Omental fat pad (tissue), 4 donors: ENCODE data around the gene AKIP1. TPM values are rescaled to one million over a fixed set of nuclear protein-coding genes. Genes with fewer than 3 reads are reported as not detected.

Experiments
- ATAC-seq: fragments of 150-250 bp; one replicate; pipeline ENCODE4 v1.9.1; 2016; ENCODE audit warnings: mild to moderate bottlenecking, moderate library complexity; ENCODE audit not compliant: low FRiP score
- DNase-seq: peaks from one replicate; pipeline ENCODE4 v3.0.0-alpha.2; 2019; ENCODE audit warnings: low spot score
- total RNA-seq, 4 donors: library from RNA; depleted of rRNA; stranded (reverse); fragments of >200 nt; gene quantifications; one replicate each; pipeline ENCODE4 v1.1.0, GENCODE V29; 2016
- TF ChIP-seq, protein P1 (sequence below), 3 donors: fragments of 450-650 bp; IDR thresholded peaks; one replicate each; pipeline ENCODE4 v1.5.1; 2016 to 2017; ENCODE audit warnings: antibody characterized with exemption in 3 of 3, mild to moderate bottlenecking in 3 of 3, moderate library complexity in 2 of 3

Gene AKIP1
- total RNA-seq, 4 donors from 2014 or later: 13.1 to 32.0 (median 19.8) TPM

DNA sequence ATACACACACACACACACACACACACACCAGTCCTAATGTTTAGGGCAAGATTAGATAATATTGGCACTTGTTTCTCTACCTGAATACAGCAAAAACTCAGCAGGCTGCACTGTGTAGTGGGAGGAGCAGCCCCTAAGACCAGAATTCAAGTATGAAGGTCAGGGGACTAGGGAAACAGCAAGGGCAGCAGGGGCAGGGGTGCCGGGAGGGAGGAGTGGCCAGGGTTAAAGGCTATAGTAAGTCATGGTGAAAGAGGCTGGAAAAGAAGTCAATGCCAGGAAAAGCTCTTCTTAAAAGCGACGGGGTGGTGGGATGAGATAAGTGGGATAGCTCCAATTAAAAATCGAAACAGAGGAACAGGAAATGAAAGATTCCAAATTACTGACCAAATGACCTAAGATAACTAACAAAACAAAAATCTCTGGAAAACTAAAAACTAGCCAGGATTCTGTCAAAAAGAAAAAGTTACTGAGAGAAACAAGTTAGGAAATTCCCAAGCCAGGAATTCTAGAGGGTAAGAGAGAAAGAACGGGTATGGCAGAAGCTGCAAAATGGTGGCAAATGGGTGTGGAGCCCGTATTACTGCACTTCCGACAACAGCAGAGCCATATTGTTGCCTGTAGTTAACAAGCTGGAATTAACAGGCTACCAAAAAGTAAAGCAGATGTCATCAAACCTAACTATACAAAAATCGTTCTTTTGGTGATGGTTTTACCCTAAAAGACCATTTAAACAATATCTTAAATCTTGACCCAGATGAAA is 30.5 kb downstream of the AKIP1 start:
- TF ChIP-seq, protein P1, sequence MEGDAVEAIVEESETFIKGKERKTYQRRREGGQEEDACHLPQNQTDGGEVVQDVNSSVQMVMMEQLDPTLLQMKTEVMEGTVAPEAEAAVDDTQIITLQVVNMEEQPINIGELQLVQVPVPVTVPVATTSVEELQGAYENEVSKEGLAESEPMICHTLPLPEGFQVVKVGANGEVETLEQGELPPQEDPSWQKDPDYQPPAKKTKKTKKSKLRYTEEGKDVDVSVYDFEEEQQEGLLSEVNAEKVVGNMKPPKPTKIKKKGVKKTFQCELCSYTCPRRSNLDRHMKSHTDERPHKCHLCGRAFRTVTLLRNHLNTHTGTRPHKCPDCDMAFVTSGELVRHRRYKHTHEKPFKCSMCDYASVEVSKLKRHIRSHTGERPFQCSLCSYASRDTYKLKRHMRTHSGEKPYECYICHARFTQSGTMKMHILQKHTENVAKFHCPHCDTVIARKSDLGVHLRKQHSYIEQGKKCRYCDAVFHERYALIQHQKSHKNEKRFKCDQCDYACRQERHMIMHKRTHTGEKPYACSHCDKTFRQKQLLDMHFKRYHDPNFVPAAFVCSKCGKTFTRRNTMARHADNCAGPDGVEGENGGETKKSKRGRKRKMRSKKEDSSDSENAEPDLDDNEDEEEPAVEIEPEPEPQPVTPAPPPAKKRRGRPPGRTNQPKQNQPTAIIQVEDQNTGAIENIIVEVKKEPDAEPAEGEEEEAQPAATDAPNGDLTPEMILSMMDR (IDR thresholded peaks at IDR 0.05): no peak
- ATAC-seq: no peak
- no peak for DNase-seq

DNA sequence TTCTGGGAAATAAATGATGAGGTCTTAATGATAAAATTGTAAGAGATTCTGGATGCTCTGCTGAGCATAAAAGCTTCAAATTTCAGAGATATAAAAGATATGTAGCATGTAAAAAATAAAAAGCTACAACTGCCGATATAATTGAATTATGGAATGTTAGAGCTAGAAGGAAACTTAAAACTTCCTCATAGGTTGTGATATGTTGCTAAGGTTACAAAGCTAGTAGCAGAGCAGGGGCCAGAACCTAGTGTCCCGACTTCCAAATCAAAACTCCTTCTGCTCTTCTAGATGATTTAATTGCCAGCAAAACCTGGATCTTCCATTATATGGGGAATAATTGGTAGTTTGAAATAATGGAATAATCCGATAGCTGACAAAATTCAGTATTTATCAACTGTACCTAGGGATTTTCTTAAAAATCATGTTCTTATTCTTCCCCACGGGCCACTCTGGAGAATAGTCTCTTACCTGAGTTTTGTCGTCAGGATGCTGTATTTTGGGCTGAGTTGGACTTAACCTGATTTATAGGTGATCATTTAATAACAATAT is 31.6 kb downstream of the AKIP1 start, which contains the start of gene ASCL3:
Gene ASCL3 (minus strand): TSS at position 499 of the 549 bp plus-strand sequence. CDS start 4,855 bp downstream, outside the sequence.
- ATAC-seq (no peak), DNase-seq (no peak)
- TF ChIP-seq, protein P1 (IDR thresholded peaks at IDR 0.05): no peak

DNA sequence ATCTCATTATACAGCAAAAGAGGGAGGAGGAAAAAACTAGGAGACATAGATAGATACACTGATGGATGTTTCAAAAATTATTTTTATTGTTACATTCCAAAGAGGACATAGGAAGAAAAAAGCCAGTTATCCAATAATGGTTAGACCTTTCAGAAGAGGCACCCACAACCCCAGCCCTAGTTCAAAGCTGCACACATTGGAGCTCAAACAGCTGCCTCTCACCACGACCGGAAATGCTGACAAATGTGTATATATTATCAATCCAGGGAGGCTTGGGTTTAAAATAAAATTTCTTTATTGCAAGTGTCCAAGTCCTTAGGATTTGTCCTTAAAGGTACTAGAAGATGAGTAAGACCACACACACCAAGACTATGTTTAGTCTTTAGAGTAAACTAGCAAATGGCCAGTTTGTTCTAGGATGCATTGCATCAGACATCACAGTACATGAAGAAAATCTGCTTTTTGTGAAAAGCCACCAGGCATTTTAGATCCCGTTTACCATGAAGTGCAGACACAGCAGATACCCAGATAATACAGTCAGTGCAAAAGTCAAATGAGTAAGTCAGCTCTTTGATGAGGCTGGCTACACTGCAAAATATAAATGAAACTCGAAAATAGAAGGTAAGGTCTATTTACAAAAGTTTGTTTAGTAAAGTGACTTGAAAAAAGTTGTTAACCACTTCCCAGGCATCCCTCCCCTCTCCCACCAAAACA is 36.4 kb downstream of the AKIP1 start:
- TF ChIP-seq, protein P1 (IDR thresholded peaks at IDR 0.05): no peak
- no peak for DNase-seq
- ATAC-seq: no peak

DNA sequence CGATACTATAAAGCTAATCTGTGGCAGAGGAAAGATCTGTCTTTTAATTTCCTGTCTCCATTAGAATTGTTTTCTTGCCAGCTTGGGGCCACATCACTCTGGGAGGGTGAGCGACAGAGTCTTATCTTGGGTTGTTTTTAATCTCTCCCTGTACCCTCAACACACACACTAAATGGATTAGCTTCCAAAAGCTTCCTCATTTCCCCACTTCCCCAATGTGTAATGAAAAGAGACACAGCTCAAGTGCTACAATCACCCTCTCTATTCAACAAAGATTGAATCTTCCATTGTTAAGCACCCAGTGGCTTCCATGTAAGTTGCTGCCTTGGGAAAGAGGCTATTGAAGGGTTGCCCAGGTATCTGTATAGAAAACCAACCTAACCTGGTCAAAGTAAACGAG is 37.9 kb downstream of the AKIP1 start:
- DNase-seq (no peak), ATAC-seq (no peak)
- TF ChIP-seq, protein P1 (IDR thresholded peaks at IDR 0.05): no peak

DNA sequence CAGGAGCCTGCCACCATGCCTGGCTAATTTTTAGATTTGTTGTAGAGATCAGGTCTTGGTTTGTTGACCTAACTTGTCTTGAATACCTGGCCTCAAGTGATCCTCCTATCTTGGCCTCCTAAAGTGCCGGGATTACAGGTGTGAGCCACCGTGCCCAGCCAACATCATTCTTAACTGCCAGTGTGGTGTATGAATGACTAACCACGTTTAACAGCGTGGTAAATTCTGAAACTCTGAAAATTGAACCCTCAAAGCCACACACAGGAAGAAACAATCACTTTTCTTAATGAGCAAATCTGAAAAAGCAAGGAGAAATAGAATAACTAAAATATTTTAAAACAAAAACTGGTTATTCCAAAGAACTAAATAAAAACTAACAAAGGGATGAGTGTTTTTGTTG is 45.9 kb downstream of the AKIP1 start:
- no peak for ATAC-seq
- no peak for DNase-seq
- TF ChIP-seq, protein P1 (IDR thresholded peaks at IDR 0.05): no peak

DNA sequence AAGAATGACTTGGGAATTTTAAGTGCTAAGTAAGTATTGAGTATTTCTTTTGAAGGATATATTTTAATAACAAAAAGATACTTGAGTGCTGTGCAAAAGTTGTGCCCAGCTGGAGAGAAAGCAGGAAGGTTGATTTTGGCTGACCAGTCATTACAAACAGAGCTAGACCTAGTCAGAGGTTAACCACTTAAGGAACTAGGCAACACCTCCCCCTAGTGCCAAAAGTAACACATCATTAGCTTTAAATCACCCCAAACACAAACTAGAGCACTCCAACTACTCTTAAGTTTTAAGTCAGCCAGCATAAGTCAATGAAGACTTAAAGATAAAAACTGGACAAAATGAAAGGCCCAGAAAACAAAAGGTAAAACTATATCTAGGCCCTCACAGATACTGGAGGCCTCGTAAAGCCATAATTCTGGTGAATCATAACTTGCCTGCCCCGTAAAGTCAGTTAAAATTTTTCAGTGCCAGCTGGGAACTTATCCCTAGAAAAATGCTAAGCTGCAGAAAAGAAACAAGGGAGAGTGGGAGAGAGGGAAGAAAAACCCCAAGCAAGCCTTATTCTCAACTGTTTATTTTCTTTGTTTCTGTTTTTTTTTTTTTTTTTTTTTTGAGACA is 48.7 kb downstream of the AKIP1 start:
- DNase-seq (no peak), ATAC-seq (no peak)
- TF ChIP-seq, protein P1 (IDR thresholded peaks at IDR 0.05): no peak
